Activated T-helper 2 cell treated with anti-CD3 and anti-CD28 coated beads, Interferon-gamma antibody, Interleukin-2, Interleukin-4, amounts not matched to agents 10 μg/mL and 5 μg/mL and 100 μg/mL, durations not matched to agents 14 hours and 24 hours and 36 hours (primary cell): ENCODE measurements around the gene GALNT1. TPM values are rescaled to one million over a fixed set of nuclear protein-coding genes. Genes with fewer than 3 reads are reported as not detected.

ENCODE experiments used
- DNase-seq: peaks from one replicate; pipeline ENCODE4 v3.0.0; 2021; ENCODE audit warnings: low spot score
- H3K27ac Mint-ChIP-seq: one replicate; pipeline ENCODE4 v1.8.0; 2021; ENCODE audit warnings: mixed read lengths
- H3K27me3 Mint-ChIP-seq: one replicate; pipeline ENCODE4 v1.8.0; 2021; ENCODE audit warnings: low read depth, mixed read lengths
- H3K36me3 Mint-ChIP-seq: one replicate; pipeline ENCODE4 v1.8.0; 2021; ENCODE audit warnings: low read depth, mixed read lengths
- H3K4me1 Mint-ChIP-seq: one replicate; pipeline ENCODE4 v1.8.0; 2021; ENCODE audit warnings: low read depth, mixed read lengths
- H3K4me3 Mint-ChIP-seq: one replicate; pipeline ENCODE4 v1.8.0; 2021; ENCODE audit warnings: low read depth, mild to moderate bottlenecking, moderate library complexity, mixed read lengths
- H3K9me3 Mint-ChIP-seq: one replicate; pipeline ENCODE4 v1.8.0; 2021; ENCODE audit warnings: mixed read lengths
- intact Hi-C: fragments of 100-400 bp; cut with micrococcal nuclease; formaldehyde crosslinking; loops from one replicate; pipeline ENCODE4 v1.15.1; 2023
- total RNA-seq: library from RNA; stranded (reverse); gene quantifications from 2 replicates; pipeline ENCODE4 v1.2.3, GENCODE V29; 2022

GALNT1 gene
- total RNA-seq, 1 donor from 2014 or later: 39.8 TPM

DNA sequence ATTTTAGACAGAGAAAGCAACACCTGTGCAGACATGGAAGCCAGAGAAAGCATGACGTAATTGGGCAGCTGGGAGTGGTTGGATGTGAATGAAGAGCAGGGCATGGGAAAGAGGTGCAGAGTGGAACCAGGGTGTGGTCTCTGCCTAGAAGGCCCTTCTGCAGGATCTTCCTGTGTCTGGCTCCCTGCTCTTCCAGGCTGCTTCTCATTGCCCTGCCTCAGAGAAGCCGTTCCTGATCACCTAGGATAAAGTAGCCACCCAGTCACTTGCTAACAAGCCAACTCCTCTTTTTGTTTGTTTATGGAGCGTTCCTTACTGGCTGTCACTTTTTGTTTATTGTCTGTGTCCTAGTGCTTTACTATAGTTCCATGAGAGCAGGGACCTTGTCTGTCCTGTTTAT, 28.5 kb downstream of the GALNT1 start:
- intact Hi-C loops: no loop called here
- H3K27ac Mint-ChIP-seq: no peak overlapping the region

DNA sequence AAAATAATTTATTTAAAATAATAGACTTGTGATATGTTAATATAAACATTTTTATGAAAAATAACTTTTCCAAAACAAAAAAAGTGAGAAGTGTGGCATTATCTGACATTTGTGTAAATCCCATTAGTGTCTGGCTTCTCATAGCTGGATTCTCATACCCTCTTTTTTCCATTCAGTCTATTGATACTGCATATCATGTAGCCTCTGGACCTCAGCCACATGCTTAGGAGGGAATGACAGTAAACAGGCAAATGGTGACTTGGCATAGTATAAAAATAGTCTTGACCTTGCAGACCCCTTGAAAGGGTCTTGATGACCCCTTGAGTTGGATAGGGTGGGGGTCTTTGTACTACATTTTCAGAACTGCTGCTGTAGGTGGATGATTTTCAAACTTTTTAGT, 29.2 kb downstream of the GALNT1 start:
- intact Hi-C loops: no loop called here
- Mint-ChIP-seq H3K27ac (no peak overlapping the region), H3K4me3 (no peak overlapping the region), H3K27me3 (no peaks in the 10 kb centered on the region), H3K9me3 (no peaks in the 10 kb centered on the region), H3K4me1 (peaks cover 7% of the 10 kb centered on the region), H3K36me3 (no peaks in the 10 kb centered on the region)
- no peak for DNase-seq

More for the DNA sequence above, 28.5 kb downstream of the GALNT1 start:
- H3K27me3 Mint-ChIP-seq: no peaks in the 10 kb centered on the region
- H3K9me3 Mint-ChIP-seq: no peaks in the 10 kb centered on the region
- H3K4me3 Mint-ChIP-seq: no peak overlapping the region
- no peak for DNase-seq
- H3K36me3 Mint-ChIP-seq: no peaks in the 10 kb centered on the region
- peaks cover 2% of the 10 kb centered on the region for H3K4me1 Mint-ChIP-seq

DNA sequence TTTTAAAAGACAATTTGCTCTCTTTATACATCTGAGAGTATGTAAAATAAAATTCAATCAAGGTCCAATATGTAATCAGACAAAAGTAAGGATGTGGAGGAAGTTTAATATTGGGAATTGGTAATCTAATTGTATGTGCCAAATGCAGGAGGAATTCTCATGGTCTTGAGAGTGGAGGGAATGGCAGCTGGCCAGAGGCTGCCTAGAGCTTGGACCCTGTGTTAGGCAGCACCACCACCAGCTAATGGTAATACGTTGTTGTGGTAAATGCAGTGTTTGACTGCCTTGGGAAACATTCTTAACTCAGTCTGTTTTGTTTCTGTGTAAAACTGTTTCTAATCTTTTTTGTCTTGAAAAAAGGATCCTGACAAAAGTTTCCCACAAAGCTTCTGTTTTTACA, 30.0 kb downstream of the GALNT1 start:
- Mint-ChIP-seq H3K4me3 (no peak overlapping the region), H3K9me3 (no peaks in the 10 kb centered on the region), H3K4me1 (peaks cover 4% of the 10 kb centered on the region), H3K27me3 (no peaks in the 10 kb centered on the region), H3K36me3 (no peaks in the 10 kb centered on the region), H3K27ac (no peak overlapping the region)
- intact Hi-C loops: no loop called here
- no peak for DNase-seq

DNA sequence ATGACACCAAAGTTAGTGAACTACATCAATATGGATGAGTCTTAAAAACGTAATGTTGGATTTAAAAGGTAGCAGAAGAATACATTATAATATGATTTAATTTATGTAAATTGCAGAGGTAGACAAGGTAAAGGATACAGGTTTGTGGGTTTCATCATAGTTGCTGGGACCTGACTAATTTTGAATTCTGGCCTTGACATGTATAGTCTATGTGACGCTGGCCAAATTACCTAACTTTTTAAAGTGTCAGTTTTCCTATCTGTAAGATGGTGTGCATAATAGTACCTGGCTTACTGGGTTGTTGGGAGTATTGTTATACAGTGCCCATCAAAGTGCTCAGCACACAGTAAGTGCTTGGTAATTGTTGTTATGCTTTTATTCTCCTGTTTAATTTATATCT, 34.5 kb downstream of the GALNT1 start:
- Mint-ChIP-seq H3K27me3 (no peaks in the 10 kb centered on the region), H3K4me1 (peaks cover 15% of the 10 kb centered on the region), H3K9me3 (no peaks in the 10 kb centered on the region), H3K27ac (no peak overlapping the region), H3K4me3 (no peak overlapping the region), H3K36me3 (peaks cover 2% of the 10 kb centered on the region)
- DNase-seq: no peak
- intact Hi-C loops: loop anchor here (2.0 kb wide), 4 partner anchors 33 to 357 kb away; partner anchors contain the start of genes INO80C and RMP24

DNA sequence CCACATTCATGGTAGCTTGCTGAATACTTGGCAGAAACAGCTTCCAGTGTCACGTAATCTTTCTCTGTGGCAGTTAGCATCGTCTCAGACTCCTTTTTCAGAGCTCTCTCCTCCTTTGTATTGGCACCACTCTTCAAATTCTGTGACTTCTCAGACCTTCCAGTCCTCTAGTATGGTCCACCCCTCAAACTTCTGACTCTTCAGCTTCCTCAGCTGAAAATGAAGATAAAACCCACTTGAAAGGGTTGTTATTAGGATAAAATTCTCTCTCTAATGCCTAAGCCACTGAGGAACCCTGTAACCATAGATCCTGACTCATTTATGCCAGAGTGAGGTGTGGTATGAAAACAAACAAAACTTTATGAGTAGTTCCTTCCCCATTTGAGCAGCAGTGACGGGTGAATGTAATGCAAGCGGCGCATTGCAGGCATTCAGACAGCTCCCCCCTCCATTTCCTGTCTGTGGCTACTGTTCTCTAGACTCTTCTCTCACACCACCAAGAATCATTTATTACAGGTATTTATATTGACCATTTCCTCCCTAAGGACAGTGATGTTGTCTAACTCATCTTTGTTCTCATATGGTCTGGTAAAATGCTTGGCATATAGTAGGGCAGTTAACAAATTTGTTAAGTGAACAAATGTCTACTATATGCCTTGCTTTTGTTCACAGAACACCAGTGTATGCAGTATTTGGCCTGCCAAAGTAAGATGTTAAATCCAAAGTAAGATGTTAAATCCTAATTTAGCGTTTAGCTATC, 35.3 kb downstream of the GALNT1 start:
- Mint-ChIP-seq H3K36me3 (peaks cover 2% of the 10 kb centered on the region), H3K27ac (no peak overlapping the region), H3K9me3 (no peaks in the 10 kb centered on the region), H3K4me1 (peaks cover 15% of the 10 kb centered on the region), H3K27me3 (no peaks in the 10 kb centered on the region), H3K4me3 (no peak overlapping the region)
- intact Hi-C loops: loop anchor here (2.0 kb wide), 4 partner anchors 34 to 356 kb away; partner anchors contain the start of genes INO80C and RMP24
- DNase-seq: peak; percentile 57

DNA sequence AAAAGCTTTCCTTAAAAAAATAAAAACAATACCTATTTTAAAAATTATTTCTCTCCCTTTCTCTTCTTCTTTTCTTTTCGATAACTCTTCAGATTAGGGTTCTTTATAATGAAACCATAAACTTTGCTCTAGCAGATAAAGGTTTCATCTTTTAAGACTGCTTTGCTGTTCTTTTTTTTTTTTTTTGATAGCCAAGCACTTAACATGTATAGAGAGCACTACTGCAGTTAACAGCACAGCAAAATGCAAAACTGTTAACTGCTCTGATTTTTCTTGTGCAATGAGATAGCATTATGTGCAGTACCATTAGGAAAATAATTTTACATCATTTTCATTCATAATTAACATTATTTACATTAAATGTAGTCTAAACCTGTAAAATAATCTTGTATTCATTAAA, 36.3 kb downstream of the GALNT1 start:
- intact Hi-C loops: loop anchor here (2.0 kb wide), 4 partner anchors 35 to 355 kb away; partner anchors contain the start of genes INO80C and RMP24
- peaks cover 20% of the 10 kb centered on the region for H3K4me1 Mint-ChIP-seq
- H3K4me3 Mint-ChIP-seq: no peak overlapping the region
- H3K27ac Mint-ChIP-seq: no peak overlapping the region
- H3K27me3 Mint-ChIP-seq: no peaks in the 10 kb centered on the region
- H3K9me3 Mint-ChIP-seq: no peaks in the 10 kb centered on the region
- H3K36me3 Mint-ChIP-seq: peaks cover 2% of the 10 kb centered on the region
- no peak for DNase-seq

DNA sequence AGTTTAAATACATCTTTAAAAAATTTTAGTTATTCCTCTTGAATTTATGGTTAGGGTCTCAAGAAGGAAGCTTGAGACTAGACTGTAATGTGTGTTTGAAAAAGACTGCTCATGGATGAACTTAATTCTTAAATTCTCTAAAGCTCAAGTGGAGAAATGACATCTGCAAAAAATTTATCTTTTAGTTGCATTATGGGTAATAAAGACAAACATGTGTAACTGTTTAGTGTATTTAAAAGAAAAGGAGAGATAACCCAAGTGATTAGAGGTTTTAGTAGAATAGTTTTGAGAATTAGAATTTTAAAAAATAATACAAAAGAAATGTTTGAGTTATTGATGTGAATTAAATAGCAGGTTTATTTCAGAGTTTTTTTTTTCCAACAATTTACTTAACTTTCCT, 36.7 kb downstream of the GALNT1 start:
- Mint-ChIP-seq H3K9me3 (no peaks in the 10 kb centered on the region), H3K4me1 (peaks cover 25% of the 10 kb centered on the region), H3K36me3 (peaks cover 2% of the 10 kb centered on the region), H3K27ac (no peak overlapping the region), H3K27me3 (no peaks in the 10 kb centered on the region), H3K4me3 (no peak overlapping the region)
- no peak for DNase-seq
- intact Hi-C loops: no loop called here

DNA sequence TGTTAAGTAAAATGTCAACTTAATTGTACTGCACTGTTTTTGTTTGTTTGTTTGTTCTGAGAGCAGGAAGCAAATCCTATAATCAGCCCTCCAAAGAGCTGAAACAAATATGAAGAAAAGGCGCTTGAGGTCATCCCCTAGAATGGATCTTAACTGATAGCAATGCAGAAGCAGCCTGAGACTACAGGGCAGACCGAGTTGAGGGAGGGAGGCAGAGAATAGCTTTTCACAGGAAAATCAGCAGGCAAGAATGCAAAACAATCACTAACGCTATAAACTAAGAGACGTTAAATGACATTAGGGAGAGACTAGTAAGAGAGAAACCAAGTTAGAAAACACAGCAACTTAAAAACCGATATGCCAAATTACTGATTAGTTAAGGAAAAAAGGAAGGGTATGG, 37.2 kb downstream of the GALNT1 start:
- Mint-ChIP-seq H3K27me3 (no peaks in the 10 kb centered on the region), H3K36me3 (peaks cover 2% of the 10 kb centered on the region), H3K9me3 (no peaks in the 10 kb centered on the region), H3K4me1 (peaks cover 29% of the 10 kb centered on the region), H3K27ac (no peak overlapping the region), H3K4me3 (no peak overlapping the region)
- intact Hi-C loops: no loop called here
- no peak for DNase-seq

DNA sequence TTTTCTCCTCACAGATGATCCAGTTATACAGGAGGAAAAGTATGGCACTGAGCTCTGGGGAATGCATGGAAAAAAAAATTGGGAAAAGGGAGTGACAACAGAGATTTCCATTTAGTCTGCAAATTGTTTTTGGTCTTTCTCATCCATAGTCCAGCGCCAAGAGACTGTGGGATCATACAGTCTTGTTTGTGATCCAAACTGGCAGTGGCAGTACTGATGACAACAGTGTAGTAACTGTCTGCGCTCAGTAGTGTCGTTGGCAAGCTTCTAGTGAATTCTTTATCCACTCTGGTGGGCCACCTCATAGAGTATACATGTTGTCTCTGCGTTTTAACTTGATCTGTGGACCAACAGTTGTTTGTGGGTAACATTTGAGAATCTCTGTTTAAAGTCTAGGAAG, 37.9 kb downstream of the GALNT1 start:
- no peak overlapping the region for H3K27ac Mint-ChIP-seq
- no peak for DNase-seq
- H3K36me3 Mint-ChIP-seq: peaks cover 2% of the 10 kb centered on the region
- peaks cover 35% of the 10 kb centered on the region for H3K4me1 Mint-ChIP-seq
- H3K27me3 Mint-ChIP-seq: no peaks in the 10 kb centered on the region
- H3K9me3 Mint-ChIP-seq: no peaks in the 10 kb centered on the region
- H3K4me3 Mint-ChIP-seq: no peak overlapping the region
- intact Hi-C loops: no loop called here

DNA sequence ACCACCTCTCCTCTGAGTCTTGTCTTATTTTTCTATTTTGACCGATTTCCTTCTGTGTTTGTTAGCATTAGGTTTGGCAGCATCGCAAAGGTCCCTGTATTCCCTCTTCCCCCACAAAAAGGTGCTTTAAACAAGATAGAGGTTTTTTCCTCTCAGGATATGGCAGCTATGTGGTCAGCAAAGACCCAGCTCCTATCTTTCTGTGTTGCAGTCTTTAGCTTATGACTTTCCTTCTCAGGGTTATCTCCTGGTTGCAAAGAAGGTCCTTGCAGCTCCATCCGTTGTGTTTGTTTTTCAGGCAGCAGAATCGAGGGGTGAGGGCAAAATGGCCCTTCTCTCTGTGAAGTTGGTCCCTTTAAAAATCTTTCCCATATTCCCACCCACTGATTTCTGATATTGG, 38.4 kb downstream of the GALNT1 start:
- Mint-ChIP-seq H3K27me3 (no peaks in the 10 kb centered on the region), H3K36me3 (peaks cover 2% of the 10 kb centered on the region), H3K9me3 (no peaks in the 10 kb centered on the region), H3K27ac (no peak overlapping the region), H3K4me3 (no peak overlapping the region), H3K4me1 (peaks cover 35% of the 10 kb centered on the region)
- DNase-seq: no peak
- intact Hi-C loops: no loop called here

DNA sequence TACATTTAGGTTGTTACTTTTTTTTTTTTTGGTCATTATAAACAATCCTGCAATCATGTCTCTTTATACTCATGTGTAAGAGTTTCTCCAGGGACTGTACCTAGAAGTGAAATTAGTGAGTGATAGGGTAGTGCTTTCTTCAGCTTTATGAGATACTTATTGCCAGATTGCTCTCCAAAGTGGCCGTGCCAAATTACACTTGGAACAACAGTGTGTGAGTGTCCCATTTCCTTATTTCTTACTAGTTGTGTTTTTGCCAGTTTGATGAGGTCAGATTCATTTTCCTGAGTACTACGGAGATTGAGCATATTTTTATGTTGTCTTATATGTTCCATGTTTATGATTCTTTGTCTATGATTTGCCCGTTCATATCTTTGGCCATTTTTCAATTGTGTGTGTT, 39.2 kb downstream of the GALNT1 start:
- peaks cover 31% of the 10 kb centered on the region for H3K4me1 Mint-ChIP-seq
- no peak for DNase-seq
- intact Hi-C loops: no loop called here
- H3K4me3 Mint-ChIP-seq: no peak overlapping the region
- no peak overlapping the region for H3K27ac Mint-ChIP-seq
- peaks cover 2% of the 10 kb centered on the region for H3K36me3 Mint-ChIP-seq
- H3K27me3 Mint-ChIP-seq: no peaks in the 10 kb centered on the region
- no peaks in the 10 kb centered on the region for H3K9me3 Mint-ChIP-seq

DNA sequence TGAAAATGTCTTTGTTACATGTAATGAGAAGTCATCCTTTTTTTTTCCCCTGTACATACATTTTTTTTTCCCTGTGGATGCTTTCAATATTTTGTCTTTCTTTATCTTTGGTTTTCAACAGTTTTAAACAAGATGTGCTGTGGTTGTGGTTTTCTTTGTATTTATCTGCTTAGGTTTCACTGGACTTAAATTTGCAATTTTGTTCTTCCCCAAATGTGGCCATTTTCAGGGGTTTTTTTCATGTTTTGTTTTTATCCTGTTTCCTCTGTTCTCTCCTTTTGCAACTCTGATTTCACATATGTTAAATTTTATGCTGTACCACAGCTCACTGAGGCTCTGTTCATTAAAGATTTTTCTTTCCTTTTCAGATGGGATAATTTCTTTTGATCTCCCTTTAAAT, 41.7 kb downstream of the GALNT1 start:
- Mint-ChIP-seq H3K4me3 (no peak overlapping the region), H3K27ac (peak overlapping the region; percentile 14), H3K27me3 (no peaks in the 10 kb centered on the region), H3K9me3 (peaks cover 12% of the 10 kb centered on the region), H3K36me3 (peaks cover 9% of the 10 kb centered on the region), H3K4me1 (peaks cover 31% of the 10 kb centered on the region)
- no peak for DNase-seq
- intact Hi-C loops: no loop called here

DNA sequence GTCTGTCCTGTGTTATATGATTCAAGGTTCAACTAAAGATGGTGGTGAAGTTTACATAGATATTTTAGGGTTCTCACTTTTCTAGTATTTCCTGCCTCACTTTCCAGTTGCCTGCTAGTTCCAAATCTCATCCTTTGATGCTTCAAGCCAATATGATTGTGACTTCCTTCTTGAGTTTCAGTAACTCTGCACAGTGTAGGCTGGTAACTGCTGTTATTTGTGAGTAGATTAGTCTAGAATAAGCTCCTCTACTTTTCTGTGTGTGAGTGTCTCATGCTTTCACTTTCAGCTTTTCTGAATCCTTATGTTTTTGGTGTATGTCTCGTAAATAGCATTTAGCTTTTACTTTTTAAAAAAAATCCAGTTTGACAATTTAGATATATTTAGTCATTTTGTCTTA, 42.6 kb downstream of the GALNT1 start:
- peak overlapping the region; percentile 19 for H3K4me3 Mint-ChIP-seq
- intact Hi-C loops: no loop called here

More for the DNA sequence above, 42.6 kb downstream of the GALNT1 start:
- DNase-seq: no peak
- Mint-ChIP-seq H3K27me3 (no peaks in the 10 kb centered on the region), H3K4me1 (peaks cover 30% of the 10 kb centered on the region), H3K9me3 (peaks cover 21% of the 10 kb centered on the region), H3K36me3 (peaks cover 15% of the 10 kb centered on the region), H3K27ac (peak overlapping the region; percentile 34)
